ENCODE measurements around the gene CBFA2T3.
"Not testable (repeated sequence)": the region's sequence is repeated elsewhere in the genome, so short reads cannot be mapped to it uniquely, and the experiment has no call there.

The CBFA2T3 gene

GRCh38 chr16:89012622-89012995 lies 35.6 kb upstream of the CBFA2T3 start:
- no peak for DNase-seq

- DNase-seq: no peak
These were observed 35.1 kb upstream of the CBFA2T3 start for GRCh38 chr16:89011909-89012621.

- no peak for DNase-seq
These were observed 33.4 kb upstream of the CBFA2T3 start for GRCh38 chr16:89010210-89010925.

- DNase-seq: peak; percentile 27
These were observed 32.6 kb upstream of the CBFA2T3 start for GRCh38 chr16:89009343-89010209.

GRCh38 chr16:89008796-89009195 lies 31.8 kb upstream of the CBFA2T3 start:
- not testable (repeated sequence) for DNase-seq

- DNase-seq: no peak
These were observed 30.6 kb upstream of the CBFA2T3 start for GRCh38 chr16:89007371-89008249.

GRCh38 chr16:89006036-89006752 lies 29.2 kb upstream of the CBFA2T3 start:
- no peak for DNase-seq

- no peak for DNase-seq
These were observed 28.4 kb upstream of the CBFA2T3 start for GRCh38 chr16:89005201-89006035.

- DNase-seq: no peak
These were observed 27.3 kb upstream of the CBFA2T3 start for GRCh38 chr16:89004209-89004831.

GRCh38 chr16:89003831-89004208 lies 26.8 kb upstream of the CBFA2T3 start:
- DNase-seq: no peak

- no peak for DNase-seq
These were observed 26.1 kb upstream of the CBFA2T3 start for GRCh38 chr16:89002851-89003830.

GRCh38 chr16:89002081-89002480 lies 25.1 kb upstream of the CBFA2T3 start:
- not testable (repeated sequence) for DNase-seq

- no peak for DNase-seq
These were observed 24.4 kb upstream of the CBFA2T3 start for GRCh38 chr16:89001117-89002027.

GRCh38 chr16:89000207-89000959 lies 23.4 kb upstream of the CBFA2T3 start:
- no peak for DNase-seq

- DNase-seq: peak; percentile 23
These were observed 22.6 kb upstream of the CBFA2T3 start for GRCh38 chr16:88999457-89000206.

- no peak for DNase-seq
These were observed 18.9 kb upstream of the CBFA2T3 start for GRCh38 chr16:88995746-88996535.

Measured in stimulated activated CD4-positive, alpha-beta T cell treated with anti-CD3 and anti-CD28 coated beads, Interleukin-12 subunit alpha, Interleukin-12 subunit beta, amount 100 ng/mL, for 4 hours (primary cell).